ENCODE results near the gene EOMES. TPM values are rescaled to one million over a fixed set of nuclear protein-coding genes. Genes with fewer than 3 reads are reported as not detected.
A peak's percentile ranks its signal among the peaks of the same experiment; 100 is the strongest.

EOMES gene
- total RNA-seq, 3 donors from 2014 or later, result 0.48 to 0.88 TPM; not detected in 1

DNA sequence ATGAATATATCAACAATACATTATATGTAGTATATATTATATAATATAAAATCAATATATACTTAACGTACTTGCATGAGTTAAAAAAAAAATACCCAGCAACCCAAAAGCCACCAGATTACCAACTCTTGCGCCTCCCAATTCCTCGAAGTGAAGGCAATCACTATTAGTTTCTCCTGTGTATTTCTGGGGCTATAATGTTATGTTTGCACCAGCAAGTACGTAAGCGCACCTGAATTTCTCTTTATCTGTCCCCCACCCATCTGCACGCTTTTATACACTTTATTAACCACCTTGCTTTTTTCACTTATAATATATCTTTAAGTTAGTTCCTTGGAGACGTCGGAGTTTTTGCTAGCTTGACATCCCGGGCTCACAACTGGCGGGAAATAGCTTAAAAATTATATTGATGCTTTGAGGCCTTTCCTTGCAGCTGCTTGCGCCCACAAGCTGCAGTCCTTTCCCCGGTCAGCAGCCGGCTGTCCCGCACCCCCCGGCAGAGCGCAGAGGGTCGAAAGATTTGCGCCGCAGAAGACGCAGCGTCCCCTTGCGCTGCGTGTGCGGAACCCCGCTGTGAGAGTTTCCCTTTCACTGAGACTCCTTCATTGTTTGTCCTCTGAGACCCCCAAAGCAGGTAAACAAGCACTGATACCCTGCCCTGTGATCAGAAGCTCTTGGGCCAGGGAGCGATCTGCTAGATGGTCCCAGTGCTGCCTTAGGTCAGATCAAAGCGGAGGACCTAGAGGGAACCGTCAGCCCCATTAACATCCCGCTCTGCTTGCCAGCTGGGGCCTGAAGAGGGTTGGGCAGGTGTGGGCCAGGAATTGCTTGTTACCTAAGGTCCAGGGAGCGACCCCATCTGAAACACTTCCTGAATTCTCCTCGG lies 8.9 kb upstream of the EOMES start:
- H3K27ac ChIP-seq, result no peak overlapping the region
- peaks cover 0 to 5% of the 10 kb centered on the region in 2 donors for H3K4me1 ChIP-seq
- no peak for DNase-seq (ENCODE audit: low spot score in 2 of 2)
- no peak for TF ChIP-seq POLR2A (IDR thresholded peaks at IDR 0.05)
- TF ChIP-seq POLR2AphosphoS5 (IDR thresholded peaks at IDR 0.05), result no peak
- TF ChIP-seq, protein P1, sequence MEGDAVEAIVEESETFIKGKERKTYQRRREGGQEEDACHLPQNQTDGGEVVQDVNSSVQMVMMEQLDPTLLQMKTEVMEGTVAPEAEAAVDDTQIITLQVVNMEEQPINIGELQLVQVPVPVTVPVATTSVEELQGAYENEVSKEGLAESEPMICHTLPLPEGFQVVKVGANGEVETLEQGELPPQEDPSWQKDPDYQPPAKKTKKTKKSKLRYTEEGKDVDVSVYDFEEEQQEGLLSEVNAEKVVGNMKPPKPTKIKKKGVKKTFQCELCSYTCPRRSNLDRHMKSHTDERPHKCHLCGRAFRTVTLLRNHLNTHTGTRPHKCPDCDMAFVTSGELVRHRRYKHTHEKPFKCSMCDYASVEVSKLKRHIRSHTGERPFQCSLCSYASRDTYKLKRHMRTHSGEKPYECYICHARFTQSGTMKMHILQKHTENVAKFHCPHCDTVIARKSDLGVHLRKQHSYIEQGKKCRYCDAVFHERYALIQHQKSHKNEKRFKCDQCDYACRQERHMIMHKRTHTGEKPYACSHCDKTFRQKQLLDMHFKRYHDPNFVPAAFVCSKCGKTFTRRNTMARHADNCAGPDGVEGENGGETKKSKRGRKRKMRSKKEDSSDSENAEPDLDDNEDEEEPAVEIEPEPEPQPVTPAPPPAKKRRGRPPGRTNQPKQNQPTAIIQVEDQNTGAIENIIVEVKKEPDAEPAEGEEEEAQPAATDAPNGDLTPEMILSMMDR (IDR thresholded peaks at IDR 0.05), result no peak
- H3K9me3 ChIP-seq, result no peaks in the 10 kb centered on the region
- H3K4me3 ChIP-seq, result no peak overlapping the region
- H3K27me3 ChIP-seq, result peaks cover 0 to 54% of the 10 kb centered on the region in 2 donors
- no peaks in the 10 kb centered on the region for H3K36me3 ChIP-seq
- intact Hi-C loops (cut with DNase I; ENCODE audit: low total_unique reads), result no loop called here

GRCh38 chr3:27729748-27730611 lies 7.9 kb upstream of the EOMES start:
- Histone ChIP-seq H3K27me3 (peaks cover 0 to 64% of the 10 kb centered on the region in 2 donors), H3K4me1 (peaks cover 0 to 5% of the 10 kb centered on the region in 2 donors), H3K36me3 (no peaks in the 10 kb centered on the region), H3K27ac (no peak overlapping the region), H3K4me3 (peak overlapping the region; percentile 25 to 56 (median 26)), H3K9me3 (no peaks in the 10 kb centered on the region)
- intact Hi-C loops (cut with DNase I; ENCODE audit: low total_unique reads), result no loop called here
- no peak for DNase-seq (ENCODE audit: low spot score in 2 of 2)
- TF ChIP-seq POLR2A (IDR thresholded peaks at IDR 0.05), result no peak
- TF ChIP-seq, protein P1 (IDR thresholded peaks at IDR 0.05), result no peak
- TF ChIP-seq POLR2AphosphoS5 (IDR thresholded peaks at IDR 0.05), result no peak

DNA sequence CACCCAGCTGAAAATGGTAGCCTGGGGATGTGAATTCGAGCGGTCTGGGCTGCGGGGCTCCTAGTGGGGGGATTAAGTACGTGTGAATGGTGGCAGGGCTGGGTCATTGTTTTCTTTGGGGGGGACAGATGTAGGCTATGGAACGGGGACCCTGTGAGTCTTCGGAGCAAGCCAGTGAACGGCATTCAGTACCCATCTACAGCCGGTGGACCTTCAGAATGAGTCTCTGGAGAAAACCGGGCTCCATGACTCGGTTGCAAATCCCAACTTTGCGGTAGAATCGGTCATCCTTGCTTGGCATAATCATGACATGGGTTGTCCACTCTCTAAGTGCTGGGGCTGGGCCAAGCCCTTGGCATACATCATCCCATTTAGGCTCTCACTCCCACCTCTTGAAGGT lies 7.2 kb upstream of the EOMES start:
- Histone ChIP-seq H3K4me3 (peak overlapping the region in 2 of 3 donors; percentile 26 to 56), H3K36me3 (no peaks in the 10 kb centered on the region), H3K9me3 (no peaks in the 10 kb centered on the region), H3K27ac (no peak overlapping the region), H3K27me3 (peaks cover 0 to 71% of the 10 kb centered on the region in 2 donors), H3K4me1 (peaks cover 0 to 5% of the 10 kb centered on the region in 2 donors)
- no peak for DNase-seq (ENCODE audit: low spot score in 2 of 2)
- intact Hi-C loops (cut with DNase I; ENCODE audit: low total_unique reads), result no loop called here
- no peak for TF ChIP-seq POLR2AphosphoS5 (IDR thresholded peaks at IDR 0.05)
- TF ChIP-seq, protein P1 (IDR thresholded peaks at IDR 0.05), result no peak
- no peak for TF ChIP-seq POLR2A (IDR thresholded peaks at IDR 0.05)

GRCh38 chr3:27728195-27729087 lies 6.3 kb upstream of the EOMES start:
- peaks cover 0 to 79% of the 10 kb centered on the region in 2 donors for H3K27me3 ChIP-seq
- intact Hi-C loops (cut with DNase I; ENCODE audit: low total_unique reads), result no loop called here
- TF ChIP-seq POLR2A (IDR thresholded peaks at IDR 0.05) (no peak), POLR2AphosphoS5 (IDR thresholded peaks at IDR 0.05) (no peak)
- TF ChIP-seq, protein P1 (IDR thresholded peaks at IDR 0.05), result no peak

More at GRCh38 chr3:27728195-27729087, 6.3 kb upstream of the EOMES start:
- peak overlapping the region in 1 of 3 donors; percentile 9 for H3K4me3 ChIP-seq
- DNase-seq (ENCODE audit: low spot score in 2 of 2), result no peak
- no peaks in the 10 kb centered on the region for H3K36me3 ChIP-seq
- peaks cover 0 to 5% of the 10 kb centered on the region in 2 donors for H3K4me1 ChIP-seq
- H3K27ac ChIP-seq, result no peak overlapping the region
- H3K9me3 ChIP-seq, result no peaks in the 10 kb centered on the region

Data from breast epithelium (tissue), 4 donors.